HEK293 (cell line): Measurements from ENCODE around the gene RASGRP1.

Source experiments
- CTCF ChIA-PET: fragments of 350-600 bp; formaldehyde crosslinking; extraction: SDS; loops from one replicate; lab custom pipeline; 2021; ENCODE audit warnings: antibody characterized with exemption; lab: Yijun Ruan, JAX
- POLR2A ChIA-PET: fragments of 300-600 bp; formaldehyde crosslinking; extraction: SDS; loops from one replicate; lab custom pipeline; 2020; ENCODE audit warnings: antibody characterized with exemption, inconsistent platforms; lab: Yijun Ruan, JAX
- H3K27ac ChIP-seq: fragments of 200-500 bp; sonication (Bioruptor generic); 2 replicates; pipeline ENCODE4 v1.5.1; 2014; ENCODE audit warnings: low read depth, low read length, control low read depth, inconsistent platforms; ENCODE audit errors: extremely low read depth
- H3K36me3 ChIP-seq, 2 experiments: fragments of 200-500 bp in 1 of 2; sonication (Bioruptor generic) in 1 of 2; 1 replicate in 1 of 2; 2 replicates in 1 of 2; pipeline ENCODE4 v1.5.1; 2014 to 2017; ENCODE audit warnings: inconsistent platforms in 2 of 2, low read length in 2 of 2; ENCODE audit not compliant: control insufficient read depth in 2 of 2, insufficient read depth in 1 of 2
- H3K4me1 ChIP-seq: fragments of 200-500 bp; sonication (Bioruptor generic); 2 replicates; pipeline ENCODE4 v1.5.1; 2014; ENCODE audit warnings: mild to moderate bottlenecking, low read length, inconsistent platforms; ENCODE audit not compliant: control insufficient read depth, insufficient read depth
- H3K4me3 ChIP-seq: 2 replicates; pipeline ENCODE4 v1.5.1; 2011; ENCODE audit warnings: low read depth, mild to moderate bottlenecking, control low read depth, low read length, moderate library complexity
- H3K9me3 ChIP-seq: fragments of 200-500 bp; sonication (Bioruptor generic); 2 replicates; pipeline ENCODE4 v1.5.1; 2014; ENCODE audit warnings: low read depth, low read length, inconsistent platforms; ENCODE audit not compliant: control insufficient read depth, insufficient read depth
- GFI1B ChIP-seq: fragments of 450-650 bp; formaldehyde crosslinking; IDR thresholded peaks from 2 replicates; pipeline ENCODE4 v1.5.1; 2016; ENCODE audit warnings: missing biosample characterization, missing genetic modification characterization
- GLIS2 ChIP-seq: fragments of 450-650 bp; formaldehyde crosslinking; IDR thresholded peaks from 2 replicates; pipeline ENCODE4 v1.5.1; 2016; ENCODE audit warnings: missing biosample characterization, missing genetic modification characterization
- KLF1 ChIP-seq: fragments of 450-650 bp; formaldehyde crosslinking; IDR thresholded peaks from 2 replicates; pipeline ENCODE4 v1.5.1; 2016; ENCODE audit warnings: missing biosample characterization, missing genetic modification characterization
- SCRT1 ChIP-seq: fragments of 450-650 bp; formaldehyde crosslinking; IDR thresholded peaks from 2 replicates; pipeline ENCODE4 v1.5.1; 2016; ENCODE audit warnings: missing biosample characterization, missing genetic modification characterization, borderline replicate concordance
- SP7 ChIP-seq: fragments of 450-650 bp; formaldehyde crosslinking; IDR thresholded peaks from 2 replicates; pipeline ENCODE4 v1.5.1; 2016; ENCODE audit warnings: missing biosample characterization, missing genetic modification characterization
- YY1 ChIP-seq: fragments of 450-650 bp; formaldehyde crosslinking; IDR thresholded peaks from 2 replicates; pipeline ENCODE4 v1.5.1; 2018; ENCODE audit warnings: missing biosample characterization, missing genetic modification characterization
- YY2 ChIP-seq: fragments of 450-650 bp; formaldehyde crosslinking; IDR thresholded peaks from 2 replicates; pipeline ENCODE4 v1.5.1; 2016; ENCODE audit warnings: missing biosample characterization, missing genetic modification characterization
- ZBTB1 ChIP-seq: fragments of 450-650 bp; formaldehyde crosslinking; IDR thresholded peaks from 2 replicates; pipeline ENCODE4 v1.5.1; 2016; ENCODE audit warnings: missing biosample characterization, missing genetic modification characterization
- ZFHX2 ChIP-seq: fragments of 450-650 bp; formaldehyde crosslinking; conservative IDR thresholded peaks from 2 replicates; pipeline ENCODE4 v1.5.1; 2016; ENCODE audit warnings: missing biosample characterization, missing genetic modification characterization
- ZFP41 ChIP-seq: fragments of 450-650 bp; formaldehyde crosslinking; IDR thresholded peaks from 2 replicates; pipeline ENCODE4 v1.5.1; 2016; ENCODE audit warnings: missing biosample characterization, missing genetic modification characterization, borderline replicate concordance
- ZNF121 ChIP-seq: fragments of 450-650 bp; formaldehyde crosslinking; IDR thresholded peaks from 2 replicates; pipeline ENCODE4 v1.5.1; 2016; ENCODE audit warnings: missing biosample characterization, missing genetic modification characterization
- ZNF19 ChIP-seq: fragments of 450-650 bp; formaldehyde crosslinking; IDR thresholded peaks from 2 replicates; pipeline ENCODE4; 2016; ENCODE audit warnings: missing biosample characterization, missing genetic modification characterization, low read depth
- ZNF2 ChIP-seq: fragments of 450-650 bp; formaldehyde crosslinking; IDR thresholded peaks from 2 replicates; pipeline ENCODE4 v1.5.1; 2016; ENCODE audit warnings: missing biosample characterization, missing genetic modification characterization
- ZNF239 ChIP-seq: fragments of 450-650 bp; formaldehyde crosslinking; IDR thresholded peaks from 2 replicates; pipeline ENCODE4 v1.5.1; 2016; ENCODE audit warnings: missing biosample characterization, missing genetic modification characterization
- ZNF302 ChIP-seq: fragments of 450-650 bp; formaldehyde crosslinking; IDR thresholded peaks from 2 replicates; pipeline ENCODE4 v1.5.1; 2016; ENCODE audit warnings: missing biosample characterization, missing genetic modification characterization, low read depth
- ZNF335 ChIP-seq: fragments of 450-650 bp; formaldehyde crosslinking; conservative IDR thresholded peaks from 2 replicates; pipeline ENCODE4 v1.5.1; 2016; ENCODE audit warnings: missing biosample characterization, missing genetic modification characterization
- ZNF623 ChIP-seq: fragments of 450-650 bp; formaldehyde crosslinking; IDR thresholded peaks from 2 replicates; pipeline ENCODE4 v1.5.1; 2016; ENCODE audit warnings: missing biosample characterization, missing genetic modification characterization
- ZNF654 ChIP-seq: fragments of 450-650 bp; formaldehyde crosslinking; IDR thresholded peaks from 2 replicates; pipeline ENCODE4 v1.5.1; 2016; ENCODE audit warnings: low read depth, missing biosample characterization, missing genetic modification characterization
- ZNF747 ChIP-seq: fragments of 450-650 bp; formaldehyde crosslinking; IDR thresholded peaks from 2 replicates; pipeline ENCODE4 v1.5.1; 2016; ENCODE audit warnings: missing biosample characterization, missing genetic modification characterization
- ZNF76 ChIP-seq: fragments of 450-650 bp; formaldehyde crosslinking; IDR thresholded peaks from 2 replicates; pipeline ENCODE4; 2016; ENCODE audit warnings: low read depth, missing biosample characterization, missing genetic modification characterization, borderline replicate concordance
- ZSCAN16 ChIP-seq: fragments of 450-650 bp; formaldehyde crosslinking; IDR thresholded peaks from 2 replicates; pipeline ENCODE4 v1.5.1; 2016; ENCODE audit warnings: missing biosample characterization, missing genetic modification characterization
- TF ChIP-seq, protein P1 (sequence below): fragments of 450-650 bp; formaldehyde crosslinking; IDR thresholded peaks from 2 replicates; pipeline ENCODE4 v1.5.1; 2016; ENCODE audit warnings: missing biosample characterization, missing genetic modification characterization
- TF ChIP-seq, protein P2 (sequence below): fragments of 450-650 bp; formaldehyde crosslinking; IDR thresholded peaks from 2 replicates; pipeline ENCODE4 v1.5.1; 2016; ENCODE audit warnings: missing biosample characterization, missing genetic modification characterization
- TF ChIP-seq, protein P3 (sequence below): fragments of 450-650 bp; formaldehyde crosslinking; IDR thresholded peaks from 2 replicates; pipeline ENCODE4 v1.5.1; 2016; ENCODE audit warnings: missing biosample characterization, missing genetic modification characterization
- TF ChIP-seq, protein P4 (sequence below): fragments of 450-650 bp; formaldehyde crosslinking; IDR thresholded peaks from 2 replicates; pipeline ENCODE4 v1.5.1; 2016; ENCODE audit warnings: missing biosample characterization, missing genetic modification characterization, low read depth

Gene RASGRP1

GRCh38 chr15:38440353-38441129 is 124.1 kb downstream of the RASGRP1 start:
- POLR2A ChIA-PET = interaction anchor here (2.0 kb wide), 1 partner anchor 14 kb away, joined by 8 read pairs; the partner anchor contains the start of gene FAM98B
- Histone ChIP-seq H3K4me3 (no peak overlapping the region), H3K9me3 (no peaks in the 10 kb centered on the region), H3K27ac (no peak overlapping the region), H3K36me3 (no peaks in the 10 kb centered on the region), H3K4me1 (no peaks in the 10 kb centered on the region)
- CTCF ChIA-PET = interaction anchor here (0.6 to 3.8 kb wide), 38 partner anchors 10 to 1344 kb away, joined by 3 to 24 read pairs (median 5); partner anchors contain the start of gene FAM98B
- TF ChIP-seq ZNF747 (no peak), ZNF76 (tag by site-specific recombination) (no peak), KLF1 (tag by site-specific recombination) (0 out of 2 replicates have a peak, but pooled peaks have one; percentile 10), ZNF654 (tag by site-specific recombination) (peak; percentile 90), YY2 (tag by site-specific recombination) (no peak), ZFHX2 (no peak), ZNF121 (tag by site-specific recombination) (no peak), SP7 (tag by site-specific recombination) (peak; percentile 30; the same call in 1 of the 2 replicates), SCRT1 (tag by site-specific recombination) (no peak), ZNF623 (no peak), ZSCAN16 (tag by site-specific recombination) (no peak), GFI1B (tag by site-specific recombination) (no peak), GLIS2 (tag by site-specific recombination) (no peak), ZNF302 (tag by site-specific recombination) (no peak), ZBTB1 (no peak), ZNF19 (no peak), YY1 (tag by site-specific recombination) (no peak), ZNF2 (tag by site-specific recombination) (0 out of 2 replicates have a peak, but pooled peaks have one; percentile 39), ZFP41 (tag by site-specific recombination) (no peak), ZNF335 (peak; percentile 44), ZNF239 (tag by site-specific recombination) (no peak)
- TF ChIP-seq, protein P1, sequence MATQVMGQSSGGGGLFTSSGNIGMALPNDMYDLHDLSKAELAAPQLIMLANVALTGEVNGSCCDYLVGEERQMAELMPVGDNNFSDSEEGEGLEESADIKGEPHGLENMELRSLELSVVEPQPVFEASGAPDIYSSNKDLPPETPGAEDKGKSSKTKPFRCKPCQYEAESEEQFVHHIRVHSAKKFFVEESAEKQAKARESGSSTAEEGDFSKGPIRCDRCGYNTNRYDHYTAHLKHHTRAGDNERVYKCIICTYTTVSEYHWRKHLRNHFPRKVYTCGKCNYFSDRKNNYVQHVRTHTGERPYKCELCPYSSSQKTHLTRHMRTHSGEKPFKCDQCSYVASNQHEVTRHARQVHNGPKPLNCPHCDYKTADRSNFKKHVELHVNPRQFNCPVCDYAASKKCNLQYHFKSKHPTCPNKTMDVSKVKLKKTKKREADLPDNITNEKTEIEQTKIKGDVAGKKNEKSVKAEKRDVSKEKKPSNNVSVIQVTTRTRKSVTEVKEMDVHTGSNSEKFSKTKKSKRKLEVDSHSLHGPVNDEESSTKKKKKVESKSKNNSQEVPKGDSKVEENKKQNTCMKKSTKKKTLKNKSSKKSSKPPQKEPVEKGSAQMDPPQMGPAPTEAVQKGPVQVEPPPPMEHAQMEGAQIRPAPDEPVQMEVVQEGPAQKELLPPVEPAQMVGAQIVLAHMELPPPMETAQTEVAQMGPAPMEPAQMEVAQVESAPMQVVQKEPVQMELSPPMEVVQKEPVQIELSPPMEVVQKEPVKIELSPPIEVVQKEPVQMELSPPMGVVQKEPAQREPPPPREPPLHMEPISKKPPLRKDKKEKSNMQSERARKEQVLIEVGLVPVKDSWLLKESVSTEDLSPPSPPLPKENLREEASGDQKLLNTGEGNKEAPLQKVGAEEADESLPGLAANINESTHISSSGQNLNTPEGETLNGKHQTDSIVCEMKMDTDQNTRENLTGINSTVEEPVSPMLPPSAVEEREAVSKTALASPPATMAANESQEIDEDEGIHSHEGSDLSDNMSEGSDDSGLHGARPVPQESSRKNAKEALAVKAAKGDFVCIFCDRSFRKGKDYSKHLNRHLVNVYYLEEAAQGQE = no peak
- TF ChIP-seq, protein P2, sequence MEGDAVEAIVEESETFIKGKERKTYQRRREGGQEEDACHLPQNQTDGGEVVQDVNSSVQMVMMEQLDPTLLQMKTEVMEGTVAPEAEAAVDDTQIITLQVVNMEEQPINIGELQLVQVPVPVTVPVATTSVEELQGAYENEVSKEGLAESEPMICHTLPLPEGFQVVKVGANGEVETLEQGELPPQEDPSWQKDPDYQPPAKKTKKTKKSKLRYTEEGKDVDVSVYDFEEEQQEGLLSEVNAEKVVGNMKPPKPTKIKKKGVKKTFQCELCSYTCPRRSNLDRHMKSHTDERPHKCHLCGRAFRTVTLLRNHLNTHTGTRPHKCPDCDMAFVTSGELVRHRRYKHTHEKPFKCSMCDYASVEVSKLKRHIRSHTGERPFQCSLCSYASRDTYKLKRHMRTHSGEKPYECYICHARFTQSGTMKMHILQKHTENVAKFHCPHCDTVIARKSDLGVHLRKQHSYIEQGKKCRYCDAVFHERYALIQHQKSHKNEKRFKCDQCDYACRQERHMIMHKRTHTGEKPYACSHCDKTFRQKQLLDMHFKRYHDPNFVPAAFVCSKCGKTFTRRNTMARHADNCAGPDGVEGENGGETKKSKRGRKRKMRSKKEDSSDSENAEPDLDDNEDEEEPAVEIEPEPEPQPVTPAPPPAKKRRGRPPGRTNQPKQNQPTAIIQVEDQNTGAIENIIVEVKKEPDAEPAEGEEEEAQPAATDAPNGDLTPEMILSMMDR (tag by site-specific recombination) = peak; percentile 40; the same call in 1 of the 2 replicates
- TF ChIP-seq, protein P3, sequence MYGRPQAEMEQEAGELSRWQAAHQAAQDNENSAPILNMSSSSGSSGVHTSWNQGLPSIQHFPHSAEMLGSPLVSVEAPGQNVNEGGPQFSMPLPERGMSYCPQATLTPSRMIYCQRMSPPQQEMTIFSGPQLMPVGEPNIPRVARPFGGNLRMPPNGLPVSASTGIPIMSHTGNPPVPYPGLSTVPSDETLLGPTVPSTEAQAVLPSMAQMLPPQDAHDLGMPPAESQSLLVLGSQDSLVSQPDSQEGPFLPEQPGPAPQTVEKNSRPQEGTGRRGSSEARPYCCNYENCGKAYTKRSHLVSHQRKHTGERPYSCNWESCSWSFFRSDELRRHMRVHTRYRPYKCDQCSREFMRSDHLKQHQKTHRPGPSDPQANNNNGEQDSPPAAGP (tag by site-specific recombination) = no peak
- TF ChIP-seq, protein P4, sequence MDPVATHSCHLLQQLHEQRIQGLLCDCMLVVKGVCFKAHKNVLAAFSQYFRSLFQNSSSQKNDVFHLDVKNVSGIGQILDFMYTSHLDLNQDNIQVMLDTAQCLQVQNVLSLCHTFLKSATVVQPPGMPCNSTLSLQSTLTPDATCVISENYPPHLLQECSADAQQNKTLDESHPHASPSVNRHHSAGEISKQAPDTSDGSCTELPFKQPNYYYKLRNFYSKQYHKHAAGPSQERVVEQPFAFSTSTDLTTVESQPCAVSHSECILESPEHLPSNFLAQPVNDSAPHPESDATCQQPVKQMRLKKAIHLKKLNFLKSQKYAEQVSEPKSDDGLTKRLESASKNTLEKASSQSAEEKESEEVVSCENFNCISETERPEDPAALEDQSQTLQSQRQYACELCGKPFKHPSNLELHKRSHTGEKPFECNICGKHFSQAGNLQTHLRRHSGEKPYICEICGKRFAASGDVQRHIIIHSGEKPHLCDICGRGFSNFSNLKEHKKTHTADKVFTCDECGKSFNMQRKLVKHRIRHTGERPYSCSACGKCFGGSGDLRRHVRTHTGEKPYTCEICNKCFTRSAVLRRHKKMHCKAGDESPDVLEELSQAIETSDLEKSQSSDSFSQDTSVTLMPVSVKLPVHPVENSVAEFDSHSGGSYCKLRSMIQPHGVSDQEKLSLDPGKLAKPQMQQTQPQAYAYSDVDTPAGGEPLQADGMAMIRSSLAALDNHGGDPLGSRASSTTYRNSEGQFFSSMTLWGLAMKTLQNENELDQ (tag by site-specific recombination) = no peak
